Endothelial cell (in vitro differentiated cells): ENCODE results near the gene COL8A2. TPM values are rescaled to one million over a fixed set of nuclear protein-coding genes. Genes with fewer than 3 reads are reported as not detected.
"Not testable (repeated sequence)": the region's sequence is repeated elsewhere in the genome, so short reads cannot be mapped to it uniquely, and the experiment has no call there.

Source experiments
- DNase-seq: peaks from one replicate; pipeline ENCODE4 v3.0.0; 2021; ENCODE audit warnings: low spot score
- H3K27ac Mint-ChIP-seq: one replicate; pipeline ENCODE4 v1.8.0; 2021; ENCODE audit warnings: mixed read lengths, inconsistent platforms; ENCODE audit not compliant: unreplicated experiment
- H3K27me3 Mint-ChIP-seq: one replicate; pipeline ENCODE4 v1.8.0; 2021; ENCODE audit warnings: mild to moderate bottlenecking, moderate library complexity, mixed read lengths, inconsistent platforms; ENCODE audit not compliant: unreplicated experiment
- H3K36me3 Mint-ChIP-seq: one replicate; pipeline ENCODE4 v1.8.0; 2021; ENCODE audit warnings: mild to moderate bottlenecking, low read depth, mixed read lengths, inconsistent platforms; ENCODE audit not compliant: unreplicated experiment
- H3K4me1 Mint-ChIP-seq: one replicate; pipeline ENCODE4 v1.8.0; 2021; ENCODE audit warnings: mild to moderate bottlenecking, mixed read lengths, inconsistent platforms; ENCODE audit not compliant: unreplicated experiment
- H3K4me3 Mint-ChIP-seq: one replicate; pipeline ENCODE4 v1.8.0; 2021; ENCODE audit warnings: mild to moderate bottlenecking, mixed read lengths, inconsistent platforms; ENCODE audit not compliant: unreplicated experiment
- H3K9me3 Mint-ChIP-seq: one replicate; pipeline ENCODE4 v1.8.0; 2021; ENCODE audit warnings: mixed read lengths, inconsistent platforms; ENCODE audit not compliant: unreplicated experiment
- CTCF ChIP-seq: fragments of 200-600 bp; sonication (generic); IDR thresholded peaks from one replicate; pipeline ENCODE4 v1.5.0; 2021; ENCODE audit warnings: antibody characterized with exemption; ENCODE audit not compliant: unreplicated experiment
- total RNA-seq: library from RNA; stranded (reverse); fragmentation: NEBNext Ultra II Directional; extraction: Animal tissue kit (Norgen Biotek cat#: 25700); gene quantifications from one replicate; pipeline ENCODE4 v1.2.1, GENCODE V29; 2021; ENCODE audit not compliant: unreplicated experiment

COL8A2 gene
- total RNA-seq, 1 donor from 2014 or later = 0.13 TPM

- Mint-ChIP-seq H3K4me3 (peak overlapping the region; percentile 89), H3K36me3 (peaks cover 39% of the 10 kb centered on the region), H3K4me1 (peaks cover 56% of the 10 kb centered on the region), H3K27me3 (peaks cover 12% of the 10 kb centered on the region), H3K27ac (peak overlapping the region; percentile 99), H3K9me3 (no peaks in the 10 kb centered on the region)
- TF ChIP-seq CTCF = no peak
- peak; percentile 74 for DNase-seq
Observed at GRCh38 chr1:36160949-36161485, 36.0 kb upstream of the COL8A2 start.

- Mint-ChIP-seq H3K4me1 (peaks cover 56% of the 10 kb centered on the region), H3K27ac (peak overlapping the region; percentile 99), H3K4me3 (no peak overlapping the region)
Observed at GRCh38 chr1:36160388-36160948, 35.4 kb upstream of the COL8A2 start.

GRCh38 chr1:36159614-36160387 lies 34.8 kb upstream of the COL8A2 start:
- peak overlapping the region; percentile 99 for H3K27ac Mint-ChIP-seq
- H3K4me3 Mint-ChIP-seq = peak overlapping the region; percentile 27
- peaks cover 58% of the 10 kb centered on the region for H3K4me1 Mint-ChIP-seq

More at GRCh38 chr1:36160388-36160948, 35.4 kb upstream of the COL8A2 start:
- TF ChIP-seq CTCF = no peak
- H3K27me3 Mint-ChIP-seq = peaks cover 12% of the 10 kb centered on the region
- peaks cover 39% of the 10 kb centered on the region for H3K36me3 Mint-ChIP-seq
- no peaks in the 10 kb centered on the region for H3K9me3 Mint-ChIP-seq
- no peak for DNase-seq

GRCh38 chr1:36158827-36159252 lies 33.8 kb upstream of the COL8A2 start:
- not testable (repeated sequence) for DNase-seq, H3K9me3 Mint-ChIP-seq
- Mint-ChIP-seq H3K4me1 (peaks cover 64% of the 10 kb centered on the region), H3K36me3 (peaks cover 35% of the 10 kb centered on the region), H3K27me3 (peaks cover 17% of the 10 kb centered on the region), H3K27ac (peak overlapping the region; percentile 99), H3K4me3 (peak overlapping the region; percentile 27)

More at GRCh38 chr1:36159614-36160387, 34.8 kb upstream of the COL8A2 start:
- H3K27me3 Mint-ChIP-seq = peaks cover 12% of the 10 kb centered on the region
- TF ChIP-seq CTCF = no peak
- H3K36me3 Mint-ChIP-seq = peaks cover 38% of the 10 kb centered on the region
- DNase-seq = no peak
- no peaks in the 10 kb centered on the region for H3K9me3 Mint-ChIP-seq

- Mint-ChIP-seq H3K36me3 (peaks cover 35% of the 10 kb centered on the region), H3K4me3 (peak overlapping the region; percentile 92), H3K27me3 (peaks cover 22% of the 10 kb centered on the region), H3K27ac (peak overlapping the region; percentile 73), H3K9me3 (no peaks in the 10 kb centered on the region), H3K4me1 (peaks cover 64% of the 10 kb centered on the region)
- DNase-seq = no peak
- TF ChIP-seq CTCF = no peak
Observed at GRCh38 chr1:36157973-36158826, 33.2 kb upstream of the COL8A2 start.
